ENCODE results near the gene SDSL. TPM values are rescaled to one million over a fixed set of nuclear protein-coding genes. Genes with fewer than 3 reads are reported as not detected.

The SDSL gene
- total and polyA plus RNA-seq, 2 of the 4 experiments (the other 2 are of a cell fraction): 6.3 to 10.9 TPM

DNA sequence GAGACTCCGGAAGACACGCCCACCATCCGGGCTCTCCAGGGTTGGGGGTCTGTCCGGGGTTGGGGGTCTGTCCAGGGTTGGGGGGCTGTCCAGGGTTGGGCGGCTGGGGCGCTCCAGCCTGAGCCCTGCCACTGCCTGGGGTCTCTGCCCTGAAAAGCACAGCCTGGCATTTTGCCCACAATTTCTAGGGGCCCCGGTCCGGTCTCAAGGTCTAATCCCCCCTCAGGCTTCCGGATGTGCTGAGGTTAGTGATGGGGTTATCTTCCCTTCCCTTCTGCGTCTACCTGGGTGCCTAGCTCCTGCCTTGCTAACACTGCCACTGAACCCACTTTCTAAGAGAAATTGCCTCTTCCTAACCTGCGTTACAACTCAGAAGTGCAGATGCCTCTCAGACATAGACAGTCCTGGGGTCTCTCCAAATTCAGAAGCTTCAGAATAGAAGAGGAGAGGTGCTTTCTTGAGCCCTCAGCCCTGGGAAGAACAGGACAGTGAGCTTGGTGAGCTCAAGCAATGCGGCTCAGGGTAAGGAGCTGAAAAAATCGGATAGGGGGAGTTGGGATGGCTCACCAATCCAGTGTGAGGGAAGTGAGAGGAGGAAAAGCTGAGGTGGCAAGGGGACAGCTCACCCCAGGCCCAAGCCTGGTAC is 43.8 kb downstream of the SDSL start:
- Histone ChIP-seq H2BK5ac (ENCODE audit: low read depth, low read length, poor library complexity, severe bottlenecking) (no peak overlapping the region), H4K8ac (ENCODE audit: low read depth in 2 of 2, low read length in 2 of 2) (no peak overlapping the region), H3K4me2 (ENCODE audit: low read depth, low read length) (no peak overlapping the region), H2AFZ (replicated peaks; ENCODE audit: low read length, poor library complexity) (no peak overlapping the region), H2BK15ac (ENCODE audit: low read depth, low read length) (no peak overlapping the region), H3K18ac (ENCODE audit: low read depth, low read length) (no peak overlapping the region), H3K27me3 (ENCODE audit: control insufficient read depth, insufficient read depth, low read length) (peaks cover 90% of the 10 kb centered on the region), H3K4ac (ENCODE audit: low read depth, low read length) (no peak overlapping the region), H3K79me1 (ENCODE audit: low read depth in 1 of 2, low read length in 2 of 2) (no peaks in the 10 kb centered on the region), H3K56ac (ENCODE audit: extremely low read depth, insufficient read depth, low read length) (no peak overlapping the region), H3K9ac (ENCODE audit: low read depth, low read length) (no peak overlapping the region), H2BK20ac (ENCODE audit: low read depth, low read length) (no peak overlapping the region), H4K5ac (ENCODE audit: low read depth, low read length) (no peak overlapping the region), H3K14ac (replicated peaks; ENCODE audit: low read depth, low read length) (no peak overlapping the region), H2AK9ac (replicated peaks; ENCODE audit: low read depth, low read length, poor library complexity) (no peak overlapping the region), H3K9me1 (ENCODE audit: insufficient read depth, low read length) (no peaks in the 10 kb centered on the region), H3K27ac (ENCODE audit: insufficient read depth, low read length) (no peak overlapping the region), H4K20me1 (ENCODE audit: insufficient read depth, low read length) (no peaks in the 10 kb centered on the region), H4K91ac (ENCODE audit: insufficient read depth, low read depth, low read length) (no peak overlapping the region), H3K23ac (ENCODE audit: low read depth, low read length) (no peak overlapping the region), H3K4me3 (ENCODE audit: insufficient read depth, low read depth, low read length) (no peak overlapping the region), H2BK120ac (ENCODE audit: low read depth, low read length) (no peak overlapping the region), H3K9me3 (ENCODE audit: control insufficient read depth, insufficient read depth, low read length) (no peaks in the 10 kb centered on the region), H2AK5ac (ENCODE audit: low read depth, low read length) (no peak overlapping the region), H3K36me3 (ENCODE audit: control insufficient read depth, insufficient read depth, low read length) (no peaks in the 10 kb centered on the region), H3K4me1 (ENCODE audit: control insufficient read depth, insufficient read depth, low read length) (no peaks in the 10 kb centered on the region; the same call in 1 of the 2 replicates)
- DNase-seq (no peak), ATAC-seq (ENCODE audit: low read depth) (no peak)
- in situ Hi-C loops (cut with MboI; ENCODE audit: low sequenced_read_pairs): no loop called here
- ChIA-PET CTCF (no interaction called here), POLR2A (ENCODE audit: unreplicated experiment) (no interaction called here)
- BruUV-seq (replicated peaks): no TSS peak
- 0% methylated on average over 3 of the region's 13 CpGs; no CpG with 5 or more reads in 1 of the 2 experiments for WGBS, 2 experiments (ENCODE audit: extremely low coverage in 2 of 2, insufficient read length in 1 of 2)
- TF ChIP-seq RCOR1 (IDR thresholded peaks at IDR 0.05; ENCODE audit: insufficient replicate concordance, low read length) (no peak), RFX5 (IDR thresholded peaks at IDR 0.05; ENCODE audit: low read depth, low read length) (no peak), CEBPB (IDR thresholded peaks at IDR 0.05; ENCODE audit: low read depth, low read length) (no peak), USF2 (IDR thresholded peaks at IDR 0.05; ENCODE audit: low read depth, low read length) (no peak), POLR2A (IDR thresholded peaks at IDR 0.05; ENCODE audit: low read depth, low read length) (no peak), MAZ (IDR thresholded peaks at IDR 0.05; ENCODE audit: borderline replicate concordance, low read depth, low read length) (no peak), SMC3 (IDR thresholded peaks at IDR 0.05; ENCODE audit: low read depth, low read length) (no peak), CHD1 (IDR thresholded peaks at IDR 0.05; ENCODE audit: low read depth, low read length) (no peak)
- TF ChIP-seq, protein P1, sequence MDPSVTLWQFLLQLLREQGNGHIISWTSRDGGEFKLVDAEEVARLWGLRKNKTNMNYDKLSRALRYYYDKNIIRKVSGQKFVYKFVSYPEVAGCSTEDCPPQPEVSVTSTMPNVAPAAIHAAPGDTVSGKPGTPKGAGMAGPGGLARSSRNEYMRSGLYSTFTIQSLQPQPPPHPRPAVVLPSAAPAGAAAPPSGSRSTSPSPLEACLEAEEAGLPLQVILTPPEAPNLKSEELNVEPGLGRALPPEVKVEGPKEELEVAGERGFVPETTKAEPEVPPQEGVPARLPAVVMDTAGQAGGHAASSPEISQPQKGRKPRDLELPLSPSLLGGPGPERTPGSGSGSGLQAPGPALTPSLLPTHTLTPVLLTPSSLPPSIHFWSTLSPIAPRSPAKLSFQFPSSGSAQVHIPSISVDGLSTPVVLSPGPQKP (IDR thresholded peaks at IDR 0.05; ENCODE audit: borderline replicate concordance, low read depth, low read length): no peak
- dilution Hi-C loops (cut with HindIII; ENCODE audit: low sequenced_read_pairs, unreplicated experiment): no loop called here
- intact Hi-C loops (cut with micrococcal nuclease): no loop called here
